Tibial nerve (tissue), 4 donors: ENCODE measurements around the gene TNIK. TPM values are rescaled to one million over a fixed set of nuclear protein-coding genes. Genes with fewer than 3 reads are reported as not detected.

Experiments used
- DNase-seq, 2 donors: peaks; one replicate each; pipeline ENCODE4 v3.0.0-alpha.2; 2019; ENCODE audit warnings: low spot score in 2 of 2
- H3K27ac ChIP-seq, 4 donors: fragments of 200-600 bp; sonication (generic) in 3 of 4; one replicate each; pipeline ENCODE4 v1.5.1; 2017 to 2019; ENCODE audit warnings: mild to moderate bottlenecking in 1 of 4
- H3K27me3 ChIP-seq, 2 donors: fragments of 200-600 bp; sonication (generic) in 1 of 2; one replicate each; pipeline versions ENCODE4 v1.5.1 to v1.6.0; 2017 to 2019
- H3K36me3 ChIP-seq, 3 donors: fragments of 200-600 bp; sonication (generic); one replicate each; pipeline ENCODE4 v1.5.1; 2018 to 2019
- H3K4me1 ChIP-seq, 4 donors: fragments of 200-600 bp; sonication (generic) in 3 of 4; one replicate each; pipeline ENCODE4 v1.5.1; 2017 to 2019
- H3K4me3 ChIP-seq, 4 donors: fragments of 200-600 bp; sonication (generic) in 3 of 4; one replicate each; pipeline ENCODE4 v1.5.1; 2017 to 2019; ENCODE audit warnings: mild to moderate bottlenecking in 1 of 4, moderate library complexity in 1 of 4
- H3K9me3 ChIP-seq, 4 donors: fragments of 200-600 bp; sonication (generic) in 3 of 4; one replicate each; pipeline ENCODE4 v1.5.1; 2017 to 2019
- EP300 ChIP-seq, 2 donors: sonication (generic); formaldehyde crosslinking; IDR thresholded peaks; one replicate each; pipeline ENCODE4 v1.6.1; 2017; ENCODE audit warnings: antibody characterized with exemption in 2 of 2, mild to moderate bottlenecking in 1 of 2
- POLR2A ChIP-seq, 2 donors: fragments of 450-650 bp; IDR thresholded peaks; one replicate each; pipeline ENCODE4 v1.6.1; 2017; ENCODE audit warnings: antibody characterized with exemption in 2 of 2, mild to moderate bottlenecking in 2 of 2, moderate library complexity in 2 of 2
- WGBS, 2 donors: methylation state at CpG; one replicate each; pipeline ENCODE4 v1.1.5; 2018; 5-methylcytosine and 5-hydroxymethylcytosine counted together
- total RNA-seq, 4 donors: library from RNA; depleted of rRNA; stranded (reverse); fragments of >200 nt; gene quantifications; one replicate each; pipeline ENCODE4 v1.1.0, GENCODE V29; 2016
- TF ChIP-seq, protein P1 (sequence below), 5 experiments: fragments of 200-600 bp in 3 of 5; fragments of 450-650 bp in 2 of 5; sonication (generic) in 3 of 5; IDR thresholded peaks; one replicate each; pipeline ENCODE4 v1.5.1; 2016 to 2019; ENCODE audit warnings: antibody characterized with exemption in 5 of 5, mild to moderate bottlenecking in 3 of 5, moderate library complexity in 2 of 5

TNIK gene
- total RNA-seq, 4 donors from 2014 or later: 5.4 to 11.1 (median 7.5) TPM

DNA sequence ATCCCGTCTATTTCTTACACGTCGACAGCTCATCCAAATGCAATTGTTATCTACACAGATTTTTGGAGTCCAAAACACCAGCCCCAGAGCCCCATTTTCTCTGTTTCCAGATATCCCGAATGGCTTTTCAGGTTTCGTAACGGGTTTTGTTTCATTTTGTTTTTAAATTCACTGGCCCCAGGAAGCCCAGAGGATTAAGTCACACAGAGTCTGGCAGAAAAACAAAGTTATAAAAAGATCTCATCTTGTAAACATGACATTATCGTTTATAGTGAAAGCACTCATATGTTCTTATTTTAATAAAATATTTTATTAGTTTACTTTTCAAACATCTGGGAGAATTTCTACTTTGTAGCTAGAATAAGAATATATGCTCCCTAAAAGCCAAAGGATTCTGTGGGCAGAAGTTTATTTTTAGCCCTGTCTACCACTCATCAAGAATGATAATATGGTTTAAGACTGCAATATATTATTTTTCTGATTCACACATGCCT is 284.4 kb downstream of the TNIK start:
- Histone ChIP-seq H3K27ac (peak overlapping the region in 2 of 4 donors; percentile 6 to 11), H3K36me3 (no peaks in the 10 kb centered on the region), H3K4me1 (peaks cover 0 to 10% (median 0%) of the 10 kb centered on the region in 4 donors), H3K27me3 (no peaks in the 10 kb centered on the region), H3K4me3 (no peak overlapping the region), H3K9me3 (no peaks in the 10 kb centered on the region)
- TF ChIP-seq, protein P1, sequence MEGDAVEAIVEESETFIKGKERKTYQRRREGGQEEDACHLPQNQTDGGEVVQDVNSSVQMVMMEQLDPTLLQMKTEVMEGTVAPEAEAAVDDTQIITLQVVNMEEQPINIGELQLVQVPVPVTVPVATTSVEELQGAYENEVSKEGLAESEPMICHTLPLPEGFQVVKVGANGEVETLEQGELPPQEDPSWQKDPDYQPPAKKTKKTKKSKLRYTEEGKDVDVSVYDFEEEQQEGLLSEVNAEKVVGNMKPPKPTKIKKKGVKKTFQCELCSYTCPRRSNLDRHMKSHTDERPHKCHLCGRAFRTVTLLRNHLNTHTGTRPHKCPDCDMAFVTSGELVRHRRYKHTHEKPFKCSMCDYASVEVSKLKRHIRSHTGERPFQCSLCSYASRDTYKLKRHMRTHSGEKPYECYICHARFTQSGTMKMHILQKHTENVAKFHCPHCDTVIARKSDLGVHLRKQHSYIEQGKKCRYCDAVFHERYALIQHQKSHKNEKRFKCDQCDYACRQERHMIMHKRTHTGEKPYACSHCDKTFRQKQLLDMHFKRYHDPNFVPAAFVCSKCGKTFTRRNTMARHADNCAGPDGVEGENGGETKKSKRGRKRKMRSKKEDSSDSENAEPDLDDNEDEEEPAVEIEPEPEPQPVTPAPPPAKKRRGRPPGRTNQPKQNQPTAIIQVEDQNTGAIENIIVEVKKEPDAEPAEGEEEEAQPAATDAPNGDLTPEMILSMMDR (IDR thresholded peaks at IDR 0.05): no peak
- no peak for TF ChIP-seq POLR2A (IDR thresholded peaks at IDR 0.05)
- TF ChIP-seq EP300 (IDR thresholded peaks at IDR 0.05): no peak
- DNase-seq: no peak
- WGBS, 2 donors: 54 to 62% methylated on average over 7 of the region's 7 CpGs

DNA sequence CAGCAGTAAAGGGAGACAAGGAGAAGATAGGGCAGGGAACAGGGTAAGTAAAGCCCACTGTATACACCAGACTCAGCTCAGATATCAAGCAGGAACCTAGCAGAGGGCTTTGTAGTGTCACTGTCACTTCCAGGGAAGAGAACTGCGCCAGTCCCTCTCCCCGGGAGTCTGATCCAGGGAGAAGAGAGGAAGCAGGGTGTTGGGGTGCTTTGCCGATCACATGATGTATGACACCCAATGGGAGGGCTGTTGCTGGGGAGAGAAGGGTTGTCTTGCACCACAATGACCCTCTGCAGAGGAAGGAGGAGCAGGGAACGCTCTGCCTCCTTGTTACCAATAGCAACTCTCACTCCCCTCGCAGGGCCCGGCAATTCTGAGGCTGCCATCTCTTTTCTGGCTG is 286.5 kb downstream of the TNIK start:
- H3K27me3 ChIP-seq: no peaks in the 10 kb centered on the region
- H3K4me3 ChIP-seq: no peak overlapping the region
- TF ChIP-seq POLR2A (IDR thresholded peaks at IDR 0.05) (no peak), EP300 (IDR thresholded peaks at IDR 0.05) (no peak)
- TF ChIP-seq, protein P1 (IDR thresholded peaks at IDR 0.05): no peak
- no peaks in the 10 kb centered on the region for H3K9me3 ChIP-seq
- DNase-seq: no peak
- H3K27ac ChIP-seq: no peak overlapping the region
- peaks cover 0 to 10% (median 0%) of the 10 kb centered on the region in 4 donors for H3K4me1 ChIP-seq
- H3K36me3 ChIP-seq: no peaks in the 10 kb centered on the region
- WGBS, 2 donors: 58 to 63% methylated on average over 6 of the region's 6 CpGs

DNA sequence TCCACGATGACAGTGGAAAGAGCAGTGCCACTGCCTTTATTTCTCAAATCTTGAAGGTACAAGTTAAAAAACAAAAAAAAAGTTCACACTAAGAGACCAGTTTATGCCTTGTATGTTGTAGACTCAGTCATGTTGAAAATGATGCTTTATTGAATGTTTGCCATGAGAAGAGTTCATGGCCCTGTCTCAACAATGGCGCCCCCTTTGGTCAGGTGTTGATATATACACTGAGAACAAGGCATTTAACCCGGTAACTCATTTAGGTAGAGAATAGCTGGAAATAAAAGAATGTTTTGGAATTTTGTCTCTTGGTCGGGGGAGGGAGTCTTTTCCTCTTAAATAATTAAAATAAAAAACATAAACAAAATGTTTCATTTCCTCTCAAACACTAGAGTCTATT is 288.1 kb downstream of the TNIK start:
- no peak overlapping the region for H3K27ac ChIP-seq
- H3K4me3 ChIP-seq: no peak overlapping the region
- no peaks in the 10 kb centered on the region for H3K27me3 ChIP-seq
- H3K4me1 ChIP-seq: peaks cover 0 to 10% (median 0%) of the 10 kb centered on the region in 4 donors
- 85 to 90% methylated on average over 4 of the region's 4 CpGs for WGBS, 2 donors
- TF ChIP-seq, protein P1 (IDR thresholded peaks at IDR 0.05): no peak
- no peak for TF ChIP-seq POLR2A (IDR thresholded peaks at IDR 0.05)
- no peak for TF ChIP-seq EP300 (IDR thresholded peaks at IDR 0.05)
- DNase-seq: no peak
- no peaks in the 10 kb centered on the region for H3K36me3 ChIP-seq
- H3K9me3 ChIP-seq: no peaks in the 10 kb centered on the region

DNA sequence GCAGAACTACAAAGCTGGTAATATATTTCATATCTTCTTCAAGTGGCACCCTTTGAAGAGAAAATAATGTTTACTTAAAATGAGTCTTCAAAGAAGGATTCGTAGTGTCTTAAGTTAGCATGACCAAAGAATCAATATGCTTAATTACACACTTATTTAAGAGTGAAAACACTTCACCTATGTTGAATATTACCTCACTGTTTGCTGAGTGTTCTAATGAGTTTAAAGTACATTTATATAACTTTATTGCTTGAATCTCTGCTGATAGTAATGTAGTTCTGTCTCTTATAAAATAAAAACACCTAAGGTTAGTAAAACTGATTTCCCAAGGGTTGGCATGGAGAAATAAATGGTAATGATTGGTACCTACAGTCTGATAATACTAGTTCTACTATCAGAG is 290.3 kb downstream of the TNIK start:
- Histone ChIP-seq H3K9me3 (no peaks in the 10 kb centered on the region), H3K27ac (no peak overlapping the region), H3K36me3 (peaks cover 0 to 4% (median 0%) of the 10 kb centered on the region in 3 donors), H3K4me3 (no peak overlapping the region), H3K27me3 (no peaks in the 10 kb centered on the region), H3K4me1 (peaks cover 0 to 6% (median 0%) of the 10 kb centered on the region in 4 donors)
- no peak for DNase-seq
- TF ChIP-seq POLR2A (IDR thresholded peaks at IDR 0.05) (no peak), EP300 (IDR thresholded peaks at IDR 0.05) (no peak)
- TF ChIP-seq, protein P1 (IDR thresholded peaks at IDR 0.05): no peak
- WGBS, 2 donors: 98% methylated on average over 1 of the region's 1 CpG

DNA sequence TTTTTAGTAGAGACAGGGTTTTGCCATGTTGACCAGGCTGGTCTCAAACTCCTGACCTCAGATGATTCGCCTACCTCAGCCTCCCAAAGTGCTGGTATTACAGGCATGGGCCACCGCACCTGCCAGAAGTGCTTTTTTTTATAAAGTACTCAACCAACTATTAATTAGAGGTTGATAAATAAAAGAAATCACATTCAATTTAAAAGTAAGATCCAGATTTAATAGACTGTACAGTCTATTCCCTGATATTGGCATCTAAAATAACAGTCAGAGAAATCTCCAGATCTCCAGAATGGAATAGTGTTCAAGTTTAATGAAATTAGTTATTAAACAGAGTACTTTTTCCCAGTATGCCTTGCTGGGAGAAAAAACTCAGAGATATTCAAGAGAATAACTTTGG is 290.8 kb downstream of the TNIK start:
- H3K27me3 ChIP-seq: no peaks in the 10 kb centered on the region
- no peak overlapping the region for H3K27ac ChIP-seq
- peaks cover 0 to 4% (median 0%) of the 10 kb centered on the region in 3 donors for H3K36me3 ChIP-seq
- DNase-seq: no peak
- H3K9me3 ChIP-seq: no peaks in the 10 kb centered on the region
- TF ChIP-seq POLR2A (IDR thresholded peaks at IDR 0.05) (no peak), EP300 (IDR thresholded peaks at IDR 0.05) (no peak)
- TF ChIP-seq, protein P1 (IDR thresholded peaks at IDR 0.05): no peak
- WGBS, 2 donors: 48 to 90% methylated on average over 2 of the region's 2 CpGs
- H3K4me1 ChIP-seq: peaks cover 0 to 6% (median 0%) of the 10 kb centered on the region in 4 donors
- no peak overlapping the region for H3K4me3 ChIP-seq
